Mesothelial cell of epicardium (in vitro differentiated cells): ENCODE data around the gene TMPRSS11B. TPM values are rescaled to one million over a fixed set of nuclear protein-coding genes. Genes with fewer than 3 reads are reported as not detected.

Source experiments
- DNase-seq, 2 experiments: peaks; one replicate each; pipeline ENCODE4 v3.0.0; 2021; ENCODE audit warnings: low spot score in 2 of 2; ENCODE audit not compliant: unreplicated experiment in 2 of 2
- H3K27ac Mint-ChIP-seq: 2 replicates; pipeline ENCODE4 v1.8.0; 2021; ENCODE audit warnings: mixed read lengths
- H3K27me3 Mint-ChIP-seq: 2 replicates; pipeline ENCODE4 v1.8.0; 2021; ENCODE audit warnings: low read depth, mixed read lengths
- H3K36me3 Mint-ChIP-seq: 2 replicates; pipeline ENCODE4 v1.8.0; 2021; ENCODE audit warnings: mixed read lengths
- H3K4me1 Mint-ChIP-seq: 2 replicates; pipeline ENCODE4 v1.8.0; 2021; ENCODE audit warnings: mixed read lengths
- H3K4me3 Mint-ChIP-seq: 2 replicates; pipeline ENCODE4 v1.8.0; 2021; ENCODE audit warnings: mild to moderate bottlenecking, moderate library complexity, mixed read lengths
- H3K9me3 Mint-ChIP-seq: 2 replicates; pipeline ENCODE4 v1.8.0; 2021; ENCODE audit warnings: mixed read lengths
- CTCF ChIP-seq: fragments of 200-600 bp; sonication (generic); IDR thresholded peaks from one replicate; pipeline ENCODE4 v1.5.0; 2021; ENCODE audit warnings: antibody characterized with exemption; ENCODE audit not compliant: unreplicated experiment
- total RNA-seq: library from RNA; stranded (reverse); gene quantifications from 3 replicates; pipeline ENCODE4 v1.2.1, GENCODE V29; 2021

Gene TMPRSS11B
- total RNA-seq, 1 donor from 2014 or later = not detected

DNA sequence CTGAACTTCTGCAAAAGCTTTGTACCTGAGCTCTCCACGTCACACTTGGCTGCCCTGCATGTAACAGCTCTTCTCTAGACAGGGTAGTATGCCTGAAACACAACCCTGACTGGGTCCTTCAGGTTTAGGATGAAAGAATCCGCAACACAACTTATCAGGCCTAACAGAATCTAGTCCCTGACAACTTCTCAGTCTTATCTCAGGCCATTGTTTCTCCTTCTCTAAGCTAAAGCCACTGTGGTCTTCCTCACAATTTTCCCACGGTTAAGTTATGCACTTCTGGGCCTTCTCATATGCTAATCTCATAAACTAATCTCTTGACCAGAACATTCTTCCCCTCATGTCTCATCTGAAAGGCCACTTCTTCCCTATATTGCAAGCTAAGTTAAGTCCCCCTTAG lies 10.8 kb upstream of the TMPRSS11B start:
- no peak overlapping the region for H3K27ac Mint-ChIP-seq
- no peak for TF ChIP-seq CTCF
- no peak for DNase-seq
- no peak overlapping the region for H3K4me3 Mint-ChIP-seq
- H3K9me3 Mint-ChIP-seq = peaks cover 4% of the 10 kb centered on the region
- no peaks in the 10 kb centered on the region for H3K4me1 Mint-ChIP-seq
- H3K36me3 Mint-ChIP-seq = no peaks in the 10 kb centered on the region
- H3K27me3 Mint-ChIP-seq = no peaks in the 10 kb centered on the region

GRCh38 chr4:68250151-68250930 lies 4.8 kb upstream of the TMPRSS11B start:
- no peaks in the 10 kb centered on the region for H3K36me3 Mint-ChIP-seq
- peaks cover 5% of the 10 kb centered on the region for H3K4me1 Mint-ChIP-seq
- H3K4me3 Mint-ChIP-seq = no peak overlapping the region
- H3K27me3 Mint-ChIP-seq = no peaks in the 10 kb centered on the region
- no peaks in the 10 kb centered on the region for H3K9me3 Mint-ChIP-seq
- no peak for TF ChIP-seq CTCF
- no peak overlapping the region for H3K27ac Mint-ChIP-seq
- DNase-seq = no peak

DNA sequence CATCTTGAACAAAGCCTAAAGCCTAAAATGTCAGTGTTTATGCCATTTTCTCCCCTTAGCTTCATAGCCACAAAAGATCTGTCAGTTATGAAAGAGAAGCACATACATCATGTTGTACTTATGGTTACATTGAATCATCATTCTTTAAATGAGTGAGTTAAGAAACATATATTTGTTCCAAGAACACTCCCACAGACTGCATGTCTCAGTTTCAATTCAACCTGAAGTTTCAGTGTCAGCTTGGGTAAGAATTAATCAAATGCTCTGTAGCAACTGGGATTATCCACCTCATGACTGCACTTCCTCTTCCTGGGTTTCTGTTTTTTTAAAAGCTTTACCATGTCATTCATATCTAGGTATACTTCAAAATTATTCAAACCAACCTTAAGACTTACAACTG lies 3.9 kb upstream of the TMPRSS11B start:
- no peak for TF ChIP-seq CTCF
- H3K27me3 Mint-ChIP-seq = no peaks in the 10 kb centered on the region
- H3K27ac Mint-ChIP-seq = peak overlapping the region; percentile 6
- H3K4me1 Mint-ChIP-seq = peaks cover 5% of the 10 kb centered on the region
- H3K4me3 Mint-ChIP-seq = no peak overlapping the region
- no peaks in the 10 kb centered on the region for H3K9me3 Mint-ChIP-seq
- no peaks in the 10 kb centered on the region for H3K36me3 Mint-ChIP-seq
- DNase-seq = no peak

DNA sequence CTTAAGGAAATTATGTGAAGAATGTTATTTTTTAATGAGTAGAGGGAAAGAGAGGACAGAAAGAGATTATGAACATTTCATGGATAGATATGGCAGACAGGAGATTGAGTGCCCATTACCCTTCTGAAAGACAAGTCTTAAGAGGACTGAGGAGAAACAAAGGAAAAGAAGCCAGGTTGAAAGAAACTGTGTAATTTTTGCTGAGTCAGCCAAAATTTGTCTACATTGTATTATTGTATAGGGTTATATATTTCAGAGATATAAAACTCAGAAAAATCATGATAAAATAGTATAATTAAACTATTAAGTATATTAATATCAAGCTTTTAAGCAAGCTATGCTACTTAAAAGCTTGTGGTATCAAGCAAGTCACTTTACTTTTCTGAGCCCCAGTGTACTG lies 4.9 kb downstream of the TMPRSS11B start:
- Mint-ChIP-seq H3K4me3 (no peak overlapping the region), H3K27me3 (no peaks in the 10 kb centered on the region), H3K27ac (no peak overlapping the region), H3K9me3 (no peaks in the 10 kb centered on the region), H3K4me1 (no peaks in the 10 kb centered on the region), H3K36me3 (no peaks in the 10 kb centered on the region)
- no peak for TF ChIP-seq CTCF
- DNase-seq = no peak

DNA sequence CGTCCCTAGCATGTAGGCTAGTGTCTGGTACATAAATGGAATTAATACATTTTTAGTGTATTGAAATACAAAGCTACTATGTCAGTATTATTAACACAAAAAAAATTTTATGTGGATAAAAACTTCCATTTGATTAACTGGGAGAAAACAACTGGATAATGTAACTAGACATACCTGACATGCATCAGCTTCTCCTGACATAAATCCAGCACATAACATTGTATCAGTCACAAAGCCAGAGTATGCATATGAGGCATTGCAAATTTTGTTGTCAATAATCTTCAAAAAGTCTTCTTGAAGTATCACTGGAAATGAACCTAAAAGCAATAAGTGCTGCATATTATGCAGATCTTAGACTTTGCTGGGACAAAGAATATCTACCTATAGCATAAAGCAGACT lies 16.9 kb downstream of the TMPRSS11B start:
- Mint-ChIP-seq H3K4me3 (no peak overlapping the region), H3K4me1 (no peaks in the 10 kb centered on the region), H3K9me3 (peaks cover 4% of the 10 kb centered on the region), H3K36me3 (no peaks in the 10 kb centered on the region), H3K27me3 (no peaks in the 10 kb centered on the region), H3K27ac (no peak overlapping the region)
- no peak for TF ChIP-seq CTCF
- no peak for DNase-seq
